DMS79 treated with DMSO at 0.1 percent for 48 hours (cell line): ENCODE measurements around the gene NRG3.
"Not testable (repeated sequence)": the region's sequence is repeated elsewhere in the genome, so short reads cannot be mapped to it uniquely, and the experiment has no call there.

Source experiments
- DNase-seq: peaks from one replicate; lab custom pipeline; 2025; lab: John Stamatoyannopoulos, UW

The NRG3 gene

DNA sequence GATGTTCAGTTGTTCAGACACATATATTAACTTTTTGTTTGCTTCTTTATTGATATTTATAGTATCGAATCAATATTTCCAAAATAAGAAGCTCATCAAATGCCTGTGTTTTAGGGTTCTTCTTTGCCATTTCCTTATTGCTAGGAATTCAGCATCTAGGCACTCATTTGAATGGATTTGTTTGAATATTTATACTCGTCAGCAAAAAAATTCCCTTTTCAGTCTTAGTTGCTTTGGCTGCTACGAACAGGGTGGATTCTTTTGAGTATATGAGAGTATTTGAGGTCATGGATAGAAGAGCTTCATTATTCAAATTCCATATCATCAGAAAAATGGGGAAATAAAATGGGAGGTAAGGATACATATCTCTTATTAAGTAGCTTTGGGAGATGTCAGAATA, 706.9 kb downstream of the NRG3 start:
- no peak for DNase-seq

- no peak for DNase-seq
These were observed 716.4 kb downstream of the NRG3 start for GRCh38 chr10:82591421-82591820.

DNA sequence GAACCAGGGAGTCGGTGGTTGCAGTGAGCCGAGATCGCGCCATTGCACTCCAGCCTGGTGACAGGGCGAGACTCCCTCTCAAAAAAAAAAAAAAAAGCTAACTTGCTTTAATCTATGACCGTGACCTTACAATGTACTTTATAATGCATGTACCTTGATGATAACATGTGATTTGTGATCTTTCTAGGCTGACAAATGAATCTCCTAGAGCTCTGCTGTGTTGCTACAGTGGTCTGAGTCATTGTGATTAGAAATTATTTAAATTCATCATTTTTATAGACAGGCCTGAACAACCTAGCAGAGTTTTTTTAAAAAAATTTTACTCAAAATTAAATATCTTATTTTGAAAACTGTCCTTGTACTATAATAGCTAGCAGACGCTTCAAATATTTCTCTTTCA, 722.8 kb downstream of the NRG3 start:
- DNase-seq = no peak

DNA sequence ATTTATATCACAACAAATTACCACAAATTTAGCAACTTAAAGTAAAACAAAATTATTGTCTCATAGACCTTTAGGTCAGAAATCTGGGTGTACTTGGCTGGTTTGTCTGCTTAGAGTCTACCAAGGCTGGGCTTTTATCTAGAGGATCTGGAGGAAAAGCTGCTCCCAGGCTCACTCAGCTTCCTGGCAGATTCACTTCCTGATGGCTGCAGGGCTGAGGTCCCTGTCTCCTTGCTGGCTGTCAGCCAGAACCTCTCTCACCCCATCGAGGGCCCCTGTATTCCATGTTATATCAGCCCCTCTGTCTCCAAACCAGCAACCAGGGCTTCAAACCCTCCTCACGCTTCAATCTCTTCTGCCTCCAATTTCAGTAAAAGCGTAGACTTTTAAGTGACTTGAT, 734.9 kb downstream of the NRG3 start:
- no peak for DNase-seq

DNA sequence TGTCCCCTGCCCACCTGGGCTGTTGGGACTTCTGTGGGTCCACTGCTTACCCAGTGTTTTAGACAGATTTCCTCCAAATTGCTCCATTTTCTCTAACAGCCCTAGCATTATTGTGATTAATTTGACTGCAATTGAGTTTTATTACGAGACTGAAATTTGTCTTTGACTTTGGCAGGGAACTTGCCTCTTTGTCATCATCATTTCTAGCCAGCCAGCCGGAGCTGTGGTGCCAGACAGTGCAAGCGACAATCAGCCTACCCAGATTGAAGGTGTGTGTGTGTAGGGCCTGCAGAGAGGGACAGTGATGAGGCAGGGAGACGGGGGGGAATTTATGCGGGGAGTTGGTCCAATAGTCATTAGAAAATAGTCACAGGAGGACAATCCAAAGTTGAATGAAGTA, 743.0 kb downstream of the NRG3 start:
- DNase-seq = no peak

DNA sequence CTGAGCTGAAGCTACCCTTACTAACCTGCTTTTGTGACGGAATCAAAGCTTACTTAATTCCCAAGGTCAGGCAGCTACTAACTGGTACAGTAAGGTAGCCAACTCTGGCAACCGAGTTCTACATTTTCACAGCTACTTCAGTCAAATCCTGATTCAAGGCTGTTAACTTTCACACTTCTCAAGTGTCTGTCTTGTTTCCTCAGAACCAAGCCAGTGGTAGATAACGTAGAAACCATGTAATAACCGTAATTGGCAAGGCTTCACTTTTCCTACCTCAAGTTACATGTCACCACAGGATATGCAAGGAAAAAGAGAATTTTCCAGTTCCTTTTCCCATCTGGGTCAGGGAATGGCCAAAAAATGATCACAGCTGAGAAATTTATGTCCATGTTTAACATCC, 746.7 kb downstream of the NRG3 start:
- DNase-seq = no peak

DNA sequence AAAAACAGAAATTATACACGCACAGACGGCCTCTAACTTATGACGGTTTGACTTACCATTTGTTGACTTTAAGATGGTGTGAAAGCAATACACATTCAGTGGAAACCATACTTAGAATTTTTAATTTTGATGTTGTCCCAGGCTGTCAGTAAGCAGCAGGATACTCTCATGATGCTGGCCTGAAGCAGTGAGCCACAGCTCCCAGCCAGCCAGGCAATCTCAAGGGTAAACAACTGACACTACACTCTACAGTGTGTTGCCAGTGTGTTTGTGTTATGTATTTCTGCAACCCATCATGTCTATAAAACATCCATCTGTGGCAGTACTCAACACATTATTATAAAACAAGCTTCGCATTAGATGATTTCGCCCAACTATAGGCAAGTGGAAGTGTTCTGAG, 747.5 kb downstream of the NRG3 start:
- no peak for DNase-seq

- no peak for DNase-seq
These were observed 750.7 kb downstream of the NRG3 start for GRCh38 chr10:82625512-82626189.

- DNase-seq = no peak
These were observed 753.4 kb downstream of the NRG3 start for GRCh38 chr10:82628373-82628772.

DNA sequence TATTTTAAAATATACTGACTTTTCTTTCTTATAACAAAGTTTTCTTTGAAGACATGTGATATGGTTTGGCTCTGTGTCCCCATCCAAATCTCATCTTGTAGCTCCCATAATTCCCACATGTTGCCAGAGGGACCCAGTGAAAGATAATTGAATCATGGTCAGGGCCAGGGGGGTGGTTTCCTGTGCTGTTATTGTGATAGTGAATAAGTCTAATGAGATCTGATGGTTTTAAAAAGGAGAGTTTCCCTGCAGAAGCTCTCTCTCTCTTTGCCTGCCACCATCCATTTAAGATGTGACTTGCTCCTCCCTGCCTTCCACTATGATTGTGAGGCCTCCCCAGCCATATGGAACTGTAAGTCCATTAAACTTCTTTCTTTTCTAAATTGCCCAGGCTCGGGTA, 768.1 kb downstream of the NRG3 start:
- no peak for DNase-seq

DNA sequence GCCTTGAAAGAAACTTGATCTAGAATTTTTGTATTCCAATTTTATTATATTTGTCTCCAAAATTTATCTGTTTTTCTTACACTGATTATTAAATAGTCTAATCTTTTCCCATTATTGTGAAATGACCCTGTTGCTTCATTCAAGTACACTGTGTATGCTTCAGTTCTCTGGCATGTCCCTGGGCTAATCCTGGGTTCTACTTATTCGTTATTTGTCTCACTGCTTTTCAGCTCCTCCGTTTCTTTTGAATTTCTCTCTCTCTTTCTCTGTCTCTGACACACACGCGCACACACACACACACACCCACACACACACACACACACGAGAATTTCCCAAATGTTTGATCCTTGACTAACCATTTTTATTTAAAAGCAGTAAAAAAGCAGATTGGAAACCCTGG, 768.6 kb downstream of the NRG3 start:
- no peak for DNase-seq

DNA sequence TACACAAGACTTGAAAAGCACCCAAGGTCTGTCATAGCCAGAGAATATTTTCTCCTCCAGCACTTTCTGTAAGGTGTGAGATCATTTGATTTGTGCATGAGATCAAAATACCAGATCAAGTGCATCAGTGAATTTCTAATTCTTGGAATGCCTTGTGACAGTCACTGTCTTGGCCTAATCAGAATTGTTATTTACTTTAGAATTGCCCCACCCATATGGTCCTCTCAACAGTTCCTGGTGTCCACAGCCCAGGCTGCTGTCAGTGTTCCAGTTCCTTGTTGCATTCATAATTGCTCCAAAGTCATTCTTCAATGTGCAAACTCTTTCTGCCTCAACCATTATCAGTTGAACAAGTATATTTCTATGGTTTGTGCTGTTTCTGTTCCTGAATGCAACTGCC, 770.2 kb downstream of the NRG3 start:
- no peak for DNase-seq

DNA sequence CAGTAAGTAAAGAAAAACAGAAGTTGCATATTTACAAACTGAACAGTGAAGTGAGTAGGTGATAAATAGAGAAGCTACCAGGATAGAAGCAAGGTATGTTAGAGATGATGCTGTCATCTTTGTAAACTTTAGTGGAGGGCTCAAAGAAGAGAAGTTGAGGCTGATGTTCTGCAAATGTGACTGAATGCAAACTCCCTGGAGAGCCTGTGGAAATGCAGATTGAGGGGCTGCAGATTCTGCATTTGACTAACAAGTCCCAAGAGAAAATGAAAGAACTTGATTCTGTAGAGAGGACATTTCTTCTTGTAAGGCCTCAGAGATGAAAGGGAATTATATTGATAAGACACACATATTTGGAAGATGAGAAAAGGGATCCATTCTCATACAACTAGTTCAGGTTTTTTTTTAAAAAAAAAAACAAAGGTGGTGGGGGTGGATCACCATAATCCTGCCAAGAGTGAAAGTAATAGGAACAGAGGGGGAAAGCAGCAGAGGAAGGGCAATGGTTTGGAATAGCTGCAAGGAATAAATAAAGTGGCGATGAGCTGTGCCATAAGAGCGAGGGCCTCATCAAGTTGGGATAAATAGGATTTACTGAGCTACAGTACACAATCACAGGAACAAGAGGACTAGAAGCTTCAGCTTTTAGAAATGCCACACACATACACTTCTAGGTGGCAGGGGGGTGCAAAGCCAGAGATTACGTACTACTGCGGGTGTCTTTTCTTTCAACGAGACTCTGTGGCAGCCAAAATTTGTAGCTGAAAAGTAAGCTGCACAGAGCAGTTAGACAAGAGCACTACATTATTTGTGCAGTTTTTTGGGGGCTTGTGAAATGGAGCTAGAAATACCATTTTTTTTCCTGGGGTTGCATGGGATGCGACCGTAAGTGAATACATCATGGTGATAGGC, 778.5 kb downstream of the NRG3 start:
- DNase-seq = no peak

- DNase-seq = no peak
These were observed 785.2 kb downstream of the NRG3 start for GRCh38 chr10:82660205-82660604.

GRCh38 chr10:82660986-82661385, 786.0 kb downstream of the NRG3 start:
- no peak for DNase-seq

DNA sequence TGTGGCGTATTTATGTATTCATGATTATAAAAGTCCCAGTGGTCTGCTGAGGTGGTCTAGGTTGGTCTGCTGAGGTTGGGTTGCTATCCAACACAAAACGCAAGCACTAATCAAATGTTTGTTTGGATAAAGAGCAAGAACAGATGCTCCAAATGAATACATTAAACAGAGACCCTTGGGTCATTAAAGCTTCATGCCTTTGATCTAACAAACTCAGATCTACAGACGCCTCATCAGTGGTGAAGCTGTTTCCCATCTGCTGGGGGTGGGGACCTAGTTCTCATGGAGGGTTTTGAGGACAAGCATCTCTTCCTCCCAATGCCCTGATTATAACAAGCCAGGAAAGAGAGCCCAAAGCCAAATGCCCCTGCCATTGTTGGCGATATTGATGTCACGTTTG, 786.7 kb downstream of the NRG3 start:
- DNase-seq = no peak

GRCh38 chr10:82668221-82668895, 793.4 kb downstream of the NRG3 start:
- no peak for DNase-seq

- DNase-seq = no peak
These were observed 799.0 kb downstream of the NRG3 start for GRCh38 chr10:82674036-82674435.

DNA sequence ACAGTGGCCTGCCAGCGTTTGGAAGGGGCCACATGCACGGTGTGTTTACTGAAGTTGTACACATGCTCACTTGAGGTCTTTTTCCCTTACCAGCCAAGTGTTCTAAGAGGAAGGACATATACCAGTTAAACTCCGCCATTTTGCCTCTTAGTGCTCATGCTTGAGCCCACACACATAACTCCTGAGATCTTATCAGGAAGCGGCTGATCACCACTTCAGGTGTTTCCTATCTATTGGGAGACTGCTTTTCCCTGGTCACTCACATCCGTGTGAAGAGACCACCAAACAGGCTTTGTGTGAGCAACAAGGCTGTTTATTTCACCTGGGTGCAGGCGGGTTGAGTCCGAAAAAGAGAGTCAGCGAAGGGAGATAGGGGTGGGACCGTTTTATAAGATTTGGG, 802.9 kb downstream of the NRG3 start:
- not testable (repeated sequence) for DNase-seq

DNA sequence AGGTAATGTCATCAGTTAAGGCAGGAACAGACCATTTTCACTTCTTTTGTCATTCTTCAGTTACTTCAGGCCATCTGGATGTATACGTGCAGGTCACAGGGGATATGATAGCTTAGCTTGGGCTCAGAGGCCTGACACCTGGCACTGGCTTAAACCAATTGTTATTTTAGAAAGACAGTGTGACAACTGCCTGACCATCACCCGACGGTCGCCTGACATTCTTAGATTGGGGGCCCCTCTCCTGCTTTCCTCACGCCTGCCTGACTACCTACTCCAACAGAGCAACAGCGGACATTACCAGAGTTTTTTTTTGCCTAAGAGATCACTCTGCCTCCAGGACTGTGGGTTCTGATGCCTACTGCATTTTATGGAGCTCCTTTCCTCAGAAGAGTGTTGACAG, 803.5 kb downstream of the NRG3 start:
- not testable (repeated sequence) for DNase-seq

- DNase-seq = no peak
These were observed 805.6 kb downstream of the NRG3 start for GRCh38 chr10:82680608-82681007.

DNA sequence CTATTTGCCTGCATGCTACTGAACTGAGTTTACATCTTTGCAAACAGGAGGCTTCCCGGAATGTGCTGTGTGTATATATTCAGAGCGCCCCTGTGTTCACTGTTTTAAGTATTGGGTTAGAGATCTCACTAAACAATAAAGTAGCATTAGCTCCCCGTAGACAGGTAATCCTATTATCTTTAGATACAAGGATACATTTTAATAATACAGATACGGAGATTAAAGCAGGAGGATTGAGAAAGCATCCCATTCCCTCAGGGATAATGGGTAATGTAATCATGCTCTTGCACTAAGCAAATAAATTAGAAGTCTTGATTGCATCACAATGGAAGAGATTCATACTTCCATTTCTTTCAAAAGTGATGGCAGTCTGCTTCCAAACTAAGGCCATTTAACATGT, 809.0 kb downstream of the NRG3 start:
- DNase-seq = no peak

DNA sequence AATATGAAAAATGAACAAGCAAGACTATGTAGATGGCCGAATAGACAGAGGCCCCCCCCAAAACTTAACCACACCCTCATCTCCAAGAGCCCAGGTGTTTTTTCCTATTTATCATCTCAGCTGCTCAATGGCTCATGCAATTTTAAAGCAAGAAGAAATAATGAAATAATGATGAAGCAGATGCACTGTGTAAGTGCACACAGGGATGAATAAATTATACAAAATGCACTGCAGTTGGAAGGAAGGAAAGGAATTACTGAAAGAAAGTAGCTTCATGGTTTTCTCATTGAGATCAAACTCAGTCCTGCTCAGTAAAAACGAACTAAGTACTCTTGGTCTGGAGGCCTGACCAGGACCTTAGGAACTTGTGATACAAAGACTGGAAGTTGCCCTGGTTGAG, 810.1 kb downstream of the NRG3 start:
- no peak for DNase-seq
